Astrocyte of the cerebellum (primary cell): ENCODE results near the gene BRD1.
"Not testable (repeated sequence)": the region's sequence is repeated elsewhere in the genome, so short reads cannot be mapped to it uniquely, and the experiment has no call there.

ENCODE experiments used
- DNase-seq: peaks from one replicate; pipeline ENCODE4 v3.0.0-alpha.2; 2011; ENCODE audit warnings: low read depth
- H3K4me3 ChIP-seq: 2 replicates; pipeline ENCODE4 v1.5.1; 2011; ENCODE audit warnings: mild to moderate bottlenecking, low read depth, low read length, moderate library complexity
- CTCF ChIP-seq: IDR thresholded peaks from 2 replicates; pipeline ENCODE4 v1.5.1; 2012; ENCODE audit warnings: low read length, low read depth, moderate library complexity, mild to moderate bottlenecking; ENCODE audit errors: missing control alignments
- in situ Hi-C: cut with HindIII; loops from 2 replicates; pipeline ENCODE4 v1.10.0; 2017; ENCODE audit warnings: low sequenced_read_pairs

Gene BRD1

GRCh38 chr22:49853981-49854831, 26.5 kb upstream of the BRD1 start:
- DNase-seq: no peak
- H3K4me3 ChIP-seq: peak overlapping the region; percentile 78
- in situ Hi-C loops: no loop called here
- TF ChIP-seq CTCF: no peak

GRCh38 chr22:49852898-49853894, 25.5 kb upstream of the BRD1 start, which contains the start of gene ZBED4:
TSS of gene ZBED4 (plus strand) at chr22:49853844. CDS start at chr22:49883663, 29,819 bp downstream.
- in situ Hi-C loops: no loop called here
- TF ChIP-seq CTCF: no peak
- peak within 1 kb of the TSS; percentile 78 for H3K4me3 ChIP-seq
- DNase-seq: peak; percentile 87

GRCh38 chr22:49852568-49852897, 24.9 kb upstream of the BRD1 start:
- in situ Hi-C loops, DNase-seq: not testable (repeated sequence)
- H3K4me3 ChIP-seq: peak overlapping the region; percentile 67

GRCh38 chr22:49850959-49851802, 23.5 kb upstream of the BRD1 start:
- in situ Hi-C loops: no loop called here
- no peak for TF ChIP-seq CTCF
- H3K4me3 ChIP-seq: no peak overlapping the region
- DNase-seq: no peak

GRCh38 chr22:49850021-49850911, 22.6 kb upstream of the BRD1 start:
- no peak for DNase-seq
- in situ Hi-C loops: no loop called here
- H3K4me3 ChIP-seq: no peak overlapping the region
- TF ChIP-seq CTCF: no peak

GRCh38 chr22:49849161-49850020, 21.7 kb upstream of the BRD1 start:
- in situ Hi-C loops: no loop called here
- no peak for TF ChIP-seq CTCF
- DNase-seq: no peak
- H3K4me3 ChIP-seq: peak overlapping the region; percentile 3
